Stimulated activated CD8-positive, alpha-beta memory T cell treated with anti-CD3 and anti-CD28 coated beads, Interleukin-15, amount 100 ng/mL, for 1 hour (primary cell): ENCODE data around the gene CD226.
A peak's percentile ranks its signal among the peaks of the same experiment; 100 is the strongest.
"Not testable (repeated sequence)": the region's sequence is repeated elsewhere in the genome, so short reads cannot be mapped to it uniquely, and the experiment has no call there.

Source experiments
- DNase-seq: peaks from one replicate; pipeline ENCODE4 v3.0.0-alpha.2; 2020; ENCODE audit warnings: low read depth

The CD226 gene

DNA sequence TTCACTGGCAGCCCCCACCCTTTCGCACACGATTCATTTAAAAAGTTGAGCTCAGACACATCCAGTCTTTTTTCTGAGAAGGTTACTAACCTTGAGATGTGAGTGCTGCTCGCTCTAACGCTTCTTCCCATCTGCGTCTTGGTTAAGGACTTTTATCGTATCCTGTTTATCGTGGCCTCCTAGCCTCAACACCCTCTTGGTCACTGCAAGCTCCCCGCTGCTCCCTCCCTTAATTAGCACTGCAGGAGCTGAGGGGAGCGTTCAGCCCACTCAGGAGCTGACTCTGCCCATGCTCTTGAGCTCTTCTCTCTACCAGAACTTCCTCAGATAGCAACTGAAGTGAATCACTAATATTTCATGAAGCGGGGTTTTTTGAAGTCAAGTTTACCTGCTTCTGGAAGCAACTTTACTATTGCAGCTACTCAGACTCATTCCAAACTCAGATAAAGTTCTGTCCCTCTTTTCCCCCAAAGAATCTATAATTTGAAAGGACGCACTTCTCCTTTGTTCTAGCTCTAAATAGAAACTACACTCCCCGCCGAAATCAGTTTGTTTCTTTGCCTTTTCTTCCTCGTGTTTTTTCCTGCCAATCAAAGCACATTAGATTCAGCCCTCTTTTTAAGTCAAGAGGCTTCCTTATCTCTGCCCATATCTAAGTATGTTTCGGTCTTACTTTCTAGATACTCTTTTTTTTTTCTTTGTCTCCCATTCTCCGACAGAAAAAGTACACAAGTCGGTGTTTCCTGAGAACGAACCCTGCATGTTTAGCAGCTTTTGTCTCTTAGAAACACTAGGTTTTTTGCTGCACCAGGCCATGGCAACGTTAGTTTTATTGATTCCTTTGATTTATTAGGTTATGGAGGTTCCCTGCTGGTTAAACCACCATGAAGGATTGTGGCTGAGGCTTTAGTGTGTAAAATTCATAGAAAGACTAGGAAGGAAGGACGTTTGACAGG, 9.3 kb upstream of the CD226 start:
- no peak for DNase-seq

DNA sequence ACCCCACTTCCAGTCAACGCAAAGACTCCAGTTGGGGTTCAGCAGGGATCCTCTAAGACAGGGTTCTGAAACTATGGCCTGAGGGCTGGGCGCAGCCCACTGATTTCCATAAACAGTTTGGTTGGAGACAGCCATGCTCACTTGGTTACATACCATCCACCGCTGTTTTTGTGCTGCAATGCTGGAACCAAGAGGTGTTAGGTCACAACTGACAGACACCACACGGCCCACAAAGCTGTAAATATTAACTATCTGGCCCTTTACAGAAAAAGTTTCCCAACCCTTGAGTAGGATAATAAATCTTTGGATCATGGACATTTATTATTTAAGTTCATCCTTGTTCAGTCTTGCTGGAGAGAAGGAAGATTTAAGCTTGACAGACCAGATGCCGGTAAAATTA, 8.4 kb upstream of the CD226 start:
- no peak for DNase-seq

DNA sequence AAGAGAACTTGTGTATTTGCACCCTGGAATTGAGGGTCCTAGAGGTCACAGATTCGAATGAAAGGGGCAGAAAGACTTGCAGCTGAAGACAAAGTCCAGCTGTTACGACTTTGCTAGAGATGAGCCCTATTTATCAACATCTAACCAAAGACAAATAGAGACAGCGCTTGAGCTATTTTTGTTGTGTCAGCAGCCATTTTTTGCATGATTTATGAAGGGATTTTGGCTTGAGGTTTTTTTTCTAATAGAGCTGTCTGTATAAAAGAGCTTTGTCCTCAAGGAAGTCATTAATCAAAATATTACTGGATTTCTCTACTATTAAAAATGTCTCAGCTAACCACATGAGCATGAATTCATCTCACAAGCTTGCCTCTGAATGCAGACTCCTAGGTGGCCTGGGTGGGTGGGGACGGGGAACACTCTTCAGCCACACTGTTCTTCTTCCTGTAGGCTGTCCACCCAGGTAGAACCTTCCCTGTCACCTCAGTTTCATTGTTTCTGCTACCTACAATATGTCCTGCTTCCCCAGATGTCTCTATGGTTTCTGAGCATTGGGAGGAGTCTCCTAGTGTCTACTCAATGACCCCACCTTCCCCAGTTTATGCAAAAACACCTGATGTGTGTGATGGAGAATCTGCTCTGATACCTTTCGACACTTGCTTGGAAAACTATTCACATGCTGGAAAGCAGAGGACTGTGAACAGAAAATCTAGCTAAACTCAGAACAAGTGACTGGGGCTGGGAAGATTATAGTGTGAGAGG, 7.2 kb upstream of the CD226 start:
- no peak for DNase-seq

DNA sequence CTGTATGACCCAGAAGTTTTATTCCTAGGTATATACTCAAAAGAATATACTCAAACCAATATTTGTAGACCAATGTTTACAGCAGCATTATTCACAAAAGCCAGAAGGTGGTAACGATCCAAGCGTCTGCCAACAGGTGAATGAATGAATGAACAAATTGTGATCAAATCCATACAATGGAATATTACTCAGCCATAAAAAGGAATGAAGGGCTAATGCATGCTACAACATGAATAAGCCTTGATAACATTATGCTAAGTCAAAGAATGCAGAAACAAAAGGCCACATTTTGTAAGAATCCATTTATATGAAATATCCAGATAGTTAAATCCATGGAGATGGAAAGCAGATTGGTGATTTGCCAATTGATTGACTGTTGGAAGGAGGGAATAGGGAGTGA, 5.5 kb upstream of the CD226 start:
- no peak for DNase-seq

DNA sequence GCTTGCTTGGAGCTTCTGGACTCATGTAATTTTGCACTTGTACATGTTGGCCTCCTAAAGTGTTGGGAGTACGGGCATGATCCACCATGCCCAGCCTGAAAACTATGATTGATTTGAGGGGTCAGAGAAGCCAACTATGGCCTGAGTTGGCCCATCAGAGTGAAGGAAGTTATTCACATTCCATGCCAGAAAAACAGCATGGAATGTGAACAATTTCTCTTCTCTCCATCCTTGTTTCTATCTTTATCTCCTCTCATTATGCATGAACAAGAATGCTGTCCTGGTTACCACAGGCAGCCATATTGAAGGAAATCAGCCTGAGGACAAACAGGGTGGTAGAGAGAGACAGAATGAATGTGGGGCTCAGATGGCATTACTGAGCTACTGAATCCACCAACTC, 3.5 kb upstream of the CD226 start:
- DNase-seq, result no peak

DNA sequence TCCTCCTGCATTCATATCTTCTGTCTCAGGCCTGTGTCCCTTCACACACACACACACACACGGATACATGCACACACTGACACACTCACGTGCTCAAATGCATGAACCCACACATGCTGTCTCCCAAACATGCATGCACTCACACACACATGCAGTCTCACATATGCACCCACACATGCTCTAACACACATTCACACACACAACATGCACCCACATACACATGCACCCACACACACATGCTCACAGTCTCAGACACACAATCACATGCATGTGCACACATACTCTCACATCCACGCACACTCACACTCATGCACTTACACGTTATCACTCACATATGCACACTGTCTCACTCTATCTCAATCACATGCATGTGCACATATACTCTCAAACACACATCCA, 1.9 kb upstream of the CD226 start:
- no peak for DNase-seq

DNA sequence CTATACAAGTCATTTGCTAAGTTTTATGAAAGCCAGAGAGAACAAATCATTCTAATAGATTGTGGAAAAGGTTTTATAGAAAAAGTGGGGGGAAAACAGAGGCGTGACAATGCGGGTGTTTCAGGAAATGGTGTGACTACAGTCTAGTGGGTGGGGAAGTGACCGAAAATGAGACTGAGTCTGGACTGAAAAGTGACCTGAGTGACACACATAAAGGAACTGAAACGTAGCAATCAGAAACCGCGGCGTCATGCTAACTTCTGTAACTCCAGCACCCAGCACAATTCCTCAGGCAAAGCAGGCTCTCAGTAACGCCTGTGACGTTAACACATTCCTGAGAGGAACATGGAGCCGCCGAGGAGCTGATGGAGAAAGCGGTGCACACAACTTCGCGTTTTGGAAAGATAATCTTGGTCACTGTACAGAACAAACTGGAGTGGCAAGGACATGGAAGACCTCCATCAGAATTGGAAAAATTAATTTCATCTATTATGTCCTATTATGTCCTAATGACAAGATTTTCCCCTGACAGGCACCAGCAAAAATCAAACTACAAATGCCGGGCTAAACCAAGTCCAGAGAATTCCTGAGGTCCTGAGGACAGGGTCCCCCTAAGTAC, 1.4 kb upstream of the CD226 start:
- no peak for DNase-seq

DNA sequence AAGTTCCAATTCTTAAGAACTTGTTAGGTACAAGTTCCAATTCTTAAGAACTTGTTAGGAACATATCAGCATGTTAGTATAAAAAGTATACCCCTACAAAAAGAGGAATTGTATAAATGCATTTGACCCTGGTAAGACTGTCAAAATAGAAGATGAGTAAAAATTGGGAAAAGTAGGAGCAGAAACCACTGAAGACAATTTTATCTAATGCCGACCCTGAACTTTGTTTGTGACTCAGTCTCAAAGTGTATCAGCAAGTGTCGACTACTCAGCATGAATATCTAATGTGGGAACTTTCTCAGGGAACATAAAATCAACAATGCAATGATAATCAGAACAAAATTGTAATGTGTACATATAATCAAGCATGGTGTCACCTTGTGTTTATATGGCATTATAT, 583 bp upstream of the CD226 start:
- no peak for DNase-seq

DNA sequence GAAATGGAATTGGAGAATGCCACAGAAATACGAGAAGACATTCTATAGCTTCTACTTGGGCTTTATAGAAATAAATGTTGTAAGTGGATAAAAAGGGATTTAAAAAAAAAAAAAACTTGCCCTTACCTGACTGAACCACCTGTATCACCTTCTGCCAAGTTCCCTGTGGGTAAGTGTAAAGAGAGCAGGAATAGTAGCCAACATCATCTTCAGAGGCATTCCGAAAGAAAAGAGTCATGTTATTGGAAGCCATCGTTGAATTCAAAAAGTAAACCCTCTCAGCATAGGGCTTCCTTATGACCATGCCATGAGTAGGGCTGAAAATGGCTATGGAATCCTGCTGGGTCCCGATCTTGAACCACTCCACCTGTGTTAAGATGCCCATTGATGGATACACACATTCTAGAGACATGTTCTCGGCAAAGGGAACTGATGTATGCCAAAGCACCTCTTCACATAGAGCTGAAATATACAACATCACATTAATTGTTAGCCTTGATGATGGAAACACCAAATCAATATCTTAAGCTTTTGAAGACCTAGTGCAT, 991 bp downstream of the CD226 start:
- DNase-seq, result no peak

DNA sequence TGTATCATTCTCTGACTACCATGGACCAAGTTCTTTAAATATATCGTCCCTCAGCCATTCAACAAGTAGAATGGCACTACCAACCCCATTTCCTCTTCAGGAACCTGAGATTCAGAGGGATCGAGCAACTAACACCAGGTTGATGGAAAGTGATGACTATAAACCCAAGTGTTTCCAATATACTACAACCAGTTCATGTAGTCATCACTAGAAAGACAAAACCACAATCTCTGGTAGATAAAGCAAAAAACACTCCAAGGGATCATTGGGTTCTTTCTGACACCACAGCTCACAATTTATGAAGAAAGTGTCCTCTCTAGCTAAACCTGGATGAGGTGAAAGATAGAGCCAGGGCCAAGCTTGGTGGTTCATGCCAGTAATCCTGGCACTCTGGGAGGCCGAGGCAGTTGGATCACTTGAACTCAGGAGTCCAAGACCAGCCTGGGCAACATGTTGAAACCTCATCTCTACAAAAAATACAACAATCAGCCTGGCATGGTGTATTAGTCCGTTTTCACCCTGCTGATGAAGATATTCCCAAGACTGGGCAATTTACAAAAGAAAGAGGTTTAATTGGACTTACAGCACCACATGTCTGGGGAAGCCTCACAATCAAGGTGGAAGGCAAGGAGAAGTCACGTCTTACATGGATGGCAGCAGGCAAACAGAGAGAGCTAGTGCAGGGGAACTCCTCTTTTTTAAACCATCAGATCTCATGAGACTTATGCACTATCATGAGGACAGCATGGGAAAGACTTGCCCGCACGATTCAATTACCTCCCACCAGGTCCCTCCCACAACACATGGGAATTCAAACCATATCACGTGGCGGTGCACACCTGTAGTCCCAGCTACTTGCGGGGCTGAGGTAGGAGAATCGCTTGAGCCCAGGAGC, 2.2 kb downstream of the CD226 start:
- no peak for DNase-seq

DNA sequence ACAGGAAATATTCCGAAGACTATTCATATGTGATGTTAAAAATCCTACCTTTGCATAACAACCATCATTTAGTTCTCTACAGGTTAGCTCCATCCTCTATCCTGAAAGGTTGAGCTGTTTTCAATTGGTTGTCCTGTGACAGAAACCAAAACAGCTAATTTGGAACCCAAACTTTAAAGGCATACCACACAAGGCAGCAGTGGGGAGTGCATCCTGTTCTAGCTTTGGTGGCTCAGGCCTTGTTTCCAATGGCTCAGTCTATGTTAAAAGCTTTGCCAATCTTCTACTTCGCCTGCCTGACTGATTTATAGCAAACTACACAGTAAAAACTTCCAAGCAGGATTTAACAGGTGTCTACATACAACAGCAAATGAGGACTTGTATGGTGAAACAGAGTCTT, 3.2 kb downstream of the CD226 start:
- no peak for DNase-seq

DNA sequence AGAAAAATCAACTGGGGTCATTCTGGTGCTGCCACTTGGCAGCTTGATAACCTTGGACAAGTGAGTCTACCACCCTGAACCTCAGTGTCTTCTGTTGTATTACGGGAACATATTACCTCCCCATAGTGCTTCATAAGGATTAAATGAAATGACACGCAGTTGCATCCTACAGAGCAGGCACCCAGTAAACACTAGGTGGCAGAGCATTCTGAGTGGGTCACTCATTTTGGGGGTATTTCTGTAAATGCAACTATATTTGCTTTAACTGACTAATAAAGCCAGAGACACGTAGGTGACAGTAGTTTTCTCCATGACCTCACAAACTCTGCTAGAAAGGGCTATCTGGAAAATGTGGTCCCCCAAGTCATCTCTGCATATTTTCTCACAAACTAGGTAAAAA, 4.7 kb downstream of the CD226 start:
- DNase-seq, result no peak

DNA sequence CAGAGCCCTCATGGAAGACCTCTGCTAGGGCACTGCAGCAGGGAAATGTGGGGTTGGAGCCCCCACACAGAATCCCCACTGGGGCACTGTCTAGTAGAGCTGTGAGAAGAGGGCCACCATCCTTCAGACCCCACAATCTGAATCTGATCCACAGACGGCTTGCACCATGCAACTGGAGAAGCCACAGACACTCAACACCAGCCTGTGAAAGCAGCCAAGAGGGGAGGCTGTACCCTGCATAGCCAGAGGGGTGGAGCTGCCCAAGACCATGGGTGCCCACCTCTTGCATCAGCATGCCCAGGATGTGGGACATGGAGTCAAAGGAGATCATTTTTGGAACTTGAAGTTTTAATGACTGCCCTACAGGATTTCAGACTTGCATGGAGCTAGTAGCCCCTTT, 6.5 kb downstream of the CD226 start:
- no peak for DNase-seq

DNA sequence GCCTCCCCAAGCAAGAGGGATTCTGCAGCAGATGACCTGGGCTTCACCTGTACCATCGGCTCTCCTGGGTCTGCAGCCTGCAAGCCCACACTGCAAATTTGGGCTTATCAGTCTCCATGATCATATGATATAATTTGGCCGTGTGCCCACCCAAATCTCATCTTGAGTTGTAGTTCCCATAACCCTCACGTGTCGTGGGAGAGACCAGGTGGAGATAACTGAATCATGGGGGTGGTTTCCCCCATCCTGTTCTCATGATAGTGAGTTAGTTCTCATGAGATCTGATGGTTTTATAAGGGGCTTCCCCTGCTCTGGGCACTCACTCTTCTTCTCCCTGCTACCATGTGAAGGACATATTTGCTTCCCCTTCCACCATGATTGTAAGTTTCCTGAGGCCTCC, 7.9 kb downstream of the CD226 start:
- not testable (repeated sequence) for DNase-seq

DNA sequence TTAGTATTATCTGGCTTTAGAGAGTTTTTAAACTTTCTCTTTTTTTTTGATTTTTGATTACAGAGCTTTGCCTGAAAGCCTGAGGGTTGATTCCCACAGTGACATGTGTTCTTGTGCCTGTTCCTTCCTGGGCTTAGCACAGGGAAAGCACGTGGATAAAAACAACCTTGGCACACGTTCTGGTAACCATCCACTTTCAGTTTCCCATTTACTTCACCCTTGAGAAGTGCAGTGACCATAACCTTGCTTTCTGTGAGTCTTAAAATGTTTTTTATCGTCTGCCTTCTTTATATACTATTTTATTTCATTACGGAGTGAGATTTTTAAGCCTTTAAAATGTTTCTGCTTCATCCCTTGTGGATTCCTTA, 11.5 kb downstream of the CD226 start:
- no peak for DNase-seq

DNA sequence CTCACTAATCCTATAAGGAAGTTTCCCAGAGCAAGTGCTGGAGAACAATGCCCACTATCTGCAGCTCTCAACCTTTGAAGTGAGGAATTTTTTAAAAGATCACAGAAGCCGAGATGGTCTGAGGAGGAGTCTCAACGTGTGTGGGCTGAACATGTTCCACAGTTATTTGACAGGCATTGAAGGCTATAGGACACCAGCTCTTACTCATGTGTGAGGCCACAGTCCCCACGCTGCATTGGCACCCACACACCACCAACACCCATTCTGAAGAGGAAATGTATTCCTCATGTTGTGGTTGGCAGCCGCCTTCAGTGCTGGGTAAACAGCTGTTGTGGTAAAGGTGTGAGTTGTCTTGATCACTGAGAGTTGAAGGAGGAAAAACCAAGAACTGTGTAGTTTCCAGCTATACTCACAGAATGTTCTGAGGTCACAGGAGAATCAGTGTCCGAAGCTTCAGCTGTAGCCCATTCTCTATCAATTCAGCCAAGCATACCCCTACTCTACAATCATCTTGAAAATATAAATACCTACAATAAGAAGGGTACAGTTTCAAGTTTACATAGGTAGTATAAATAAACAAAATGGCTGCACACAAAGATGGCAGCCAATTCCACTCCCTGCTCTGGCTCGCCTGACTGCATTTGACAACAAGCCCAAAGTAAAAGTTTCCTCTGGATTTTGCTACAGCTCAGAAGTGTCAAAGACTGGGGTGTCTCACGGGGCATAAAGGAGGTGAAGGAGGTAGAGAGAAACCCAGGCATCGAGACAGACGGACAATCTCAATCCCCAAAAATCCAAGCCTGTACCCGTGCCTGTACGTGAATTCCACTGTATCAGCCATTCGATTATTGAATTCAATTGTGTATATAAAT, 12.1 kb downstream of the CD226 start:
- DNase-seq, result peak; percentile 63

DNA sequence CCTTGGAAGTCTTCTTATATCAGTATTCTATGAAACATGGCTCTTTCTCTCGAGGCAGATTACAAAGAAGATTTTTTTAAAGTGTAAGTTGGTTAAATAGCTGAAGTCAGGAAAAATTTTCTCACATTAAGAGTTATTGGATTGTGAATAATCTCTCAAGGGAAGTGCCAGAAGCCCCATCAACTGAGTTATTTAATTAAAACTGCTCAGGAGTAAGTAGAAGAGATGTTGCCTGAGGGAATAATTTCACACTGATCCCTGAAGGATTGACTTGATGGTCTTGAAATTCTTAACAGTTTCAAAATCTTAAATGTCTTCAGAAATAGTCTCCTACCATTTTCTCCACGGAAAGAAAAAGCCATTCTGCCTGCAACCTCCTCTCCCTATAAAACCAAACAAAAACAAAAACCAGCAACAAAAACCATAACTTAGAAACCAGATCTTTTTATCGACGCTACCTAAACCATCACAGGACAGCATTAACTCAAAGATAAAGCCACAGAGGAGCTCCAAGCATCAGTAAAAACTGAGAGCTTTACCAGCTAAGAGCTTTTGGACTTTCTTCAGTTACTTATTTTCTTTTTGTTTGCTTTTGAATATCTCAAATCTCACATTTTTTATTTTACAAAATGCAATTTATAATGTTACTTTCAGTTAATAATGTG, 12.9 kb downstream of the CD226 start:
- DNase-seq, result no peak

DNA sequence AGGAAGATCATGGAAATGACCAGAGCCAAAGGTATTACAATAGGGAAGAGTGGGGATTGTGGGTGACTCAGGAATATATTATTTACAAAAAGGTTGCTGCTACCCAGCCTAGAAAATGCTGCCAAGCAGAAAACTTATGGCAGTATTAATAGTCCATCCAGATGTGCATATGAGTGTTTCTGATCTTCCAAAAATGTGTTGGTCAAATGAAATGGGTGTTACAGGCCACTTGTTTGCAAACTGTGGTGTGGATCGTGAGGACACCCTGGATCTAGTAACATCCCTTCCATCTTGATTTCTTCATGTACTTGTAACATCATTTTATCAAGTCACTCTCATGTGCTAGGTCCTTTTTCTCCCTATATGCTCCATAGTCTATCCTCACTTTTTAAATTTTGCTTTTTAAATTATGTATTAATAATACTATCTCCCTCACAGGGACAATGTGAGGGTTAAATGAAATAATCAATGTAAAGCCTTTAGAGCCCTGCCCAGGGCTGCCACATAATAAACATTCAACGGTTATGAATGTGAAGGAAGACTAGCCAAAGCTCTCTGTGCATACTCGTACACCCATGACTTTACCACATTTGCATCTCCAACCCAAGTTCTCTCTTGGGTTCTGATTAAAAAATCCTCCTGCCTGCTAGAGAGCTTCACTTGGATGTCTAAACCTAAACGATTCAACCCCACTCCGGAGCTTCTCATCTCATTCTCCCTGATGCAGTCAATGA, 18.5 kb downstream of the CD226 start:
- no peak for DNase-seq

DNA sequence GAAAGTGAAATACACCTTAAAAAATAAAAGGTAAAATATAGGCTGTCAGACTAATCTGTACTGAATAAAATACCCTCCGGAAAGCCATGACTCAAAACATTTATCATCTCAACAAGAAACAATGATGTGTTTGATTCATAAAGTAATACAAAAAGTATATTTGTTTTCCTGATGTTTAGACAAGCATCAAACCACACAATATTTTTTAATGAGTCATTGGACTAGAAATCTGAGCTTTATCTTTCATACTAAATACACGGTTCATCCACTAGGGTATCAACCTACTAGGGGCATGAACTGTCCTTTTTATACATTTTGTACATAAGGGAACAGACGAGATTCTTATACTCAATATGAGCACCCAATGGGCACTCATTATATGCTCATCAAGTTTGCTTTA, 31.3 kb downstream of the CD226 start:
- no peak for DNase-seq
